Measurements from ENCODE around the gene ROGDI.

The ROGDI gene

GRCh38 chr16:4813251-4814003 is 11.0 kb upstream of the ROGDI start:
- no peak for DNase-seq

- DNase-seq: no peak
Measured at GRCh38 chr16:4811773-4812172, 9.3 kb upstream of the ROGDI start.

- no peak for DNase-seq
Measured at GRCh38 chr16:4811242-4811641, 8.8 kb upstream of the ROGDI start.

GRCh38 chr16:4806280-4806679 is 3.8 kb upstream of the ROGDI start:
- DNase-seq: no peak

GRCh38 chr16:4805231-4805630 is 2.8 kb upstream of the ROGDI start:
- no peak for DNase-seq

- no peak for DNase-seq
Measured at GRCh38 chr16:4803898-4804762, 1.7 kb upstream of the ROGDI start.

- DNase-seq: no peak
Measured at GRCh38 chr16:4803401-4803844, 990 bp upstream of the ROGDI start.

- peak; percentile 70 for DNase-seq
Measured at GRCh38 chr16:4802659-4803287, 340 bp upstream of the ROGDI start.

GRCh38 chr16:4801051-4801961 is 1.1 kb downstream of the ROGDI start:
- no peak for DNase-seq

- DNase-seq: peak; percentile 28
Measured at GRCh38 chr16:4800290-4801041, 2.0 kb downstream of the ROGDI start.

- no peak for DNase-seq
Measured at GRCh38 chr16:4799171-4799855, 3.1 kb downstream of the ROGDI start.

- DNase-seq: no peak
Measured at GRCh38 chr16:4798456-4798855, 4.0 kb downstream of the ROGDI start.

- DNase-seq: no peak
Measured at GRCh38 chr16:4797805-4798252, 4.6 kb downstream of the ROGDI start.

- DNase-seq: no peak
Measured at GRCh38 chr16:4796982-4797804, 5.2 kb downstream of the ROGDI start.

- DNase-seq: no peak
Measured at GRCh38 chr16:4795828-4796572, 6.4 kb downstream of the ROGDI start.

- peak; percentile 63 for DNase-seq
Measured at GRCh38 chr16:4795181-4795827, 7.1 kb downstream of the ROGDI start, which contains the start of gene SMIM22. TSS of gene SMIM22 (plus strand) at chr16:4795369. CDS start at chr16:4795735, 366 bp downstream.

GRCh38 chr16:4792951-4793513 is 9.4 kb downstream of the ROGDI start:
- no peak for DNase-seq

- no peak for DNase-seq
Measured at GRCh38 chr16:4790871-4791270, 11.6 kb downstream of the ROGDI start.

All from NCI-H2107 (cell line).